NAMALWA (cell line): ENCODE results near the gene NEK2.
"Not testable (repeated sequence)": the region's sequence is repeated elsewhere in the genome, so short reads cannot be mapped to it uniquely, and the experiment has no call there.

ENCODE experiments used
- DNase-seq: peaks from one replicate; pipeline ENCODE4 v3.0.0-alpha.2; 2015; ENCODE audit warnings: low spot score

The NEK2 gene

DNA sequence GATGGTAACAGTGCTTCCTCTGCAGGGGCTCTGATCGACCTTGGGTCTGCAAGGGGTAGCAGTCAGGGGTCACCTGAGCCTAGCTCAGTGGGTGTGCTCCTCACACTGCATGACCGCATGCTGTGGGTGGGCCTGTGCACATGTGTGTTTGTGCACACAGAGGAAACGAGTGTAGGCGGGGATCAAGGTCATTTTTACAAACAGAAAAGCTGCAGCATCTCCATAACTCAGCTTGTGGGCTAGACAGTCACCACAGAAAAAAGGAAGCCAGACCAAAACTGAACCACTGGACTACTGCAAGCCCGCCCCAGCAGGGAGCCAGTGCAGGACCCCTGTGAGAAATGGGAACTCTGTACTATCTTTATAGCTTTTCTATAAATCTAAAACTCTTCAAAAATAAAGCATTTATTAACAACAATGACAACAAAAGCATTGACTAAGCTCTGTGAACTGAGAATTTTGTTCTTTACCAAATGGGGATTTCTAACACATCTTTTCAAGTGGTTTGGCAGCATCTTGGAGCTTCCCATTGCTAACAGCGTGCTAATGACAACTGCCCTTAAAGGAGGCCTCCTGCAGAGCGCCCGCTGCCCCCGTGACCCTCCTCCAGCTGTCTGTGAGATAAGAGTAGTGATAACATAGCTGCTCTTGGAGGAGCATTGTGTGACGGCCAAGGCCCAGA, 19.9 kb upstream of the NEK2 start:
- DNase-seq = no peak

DNA sequence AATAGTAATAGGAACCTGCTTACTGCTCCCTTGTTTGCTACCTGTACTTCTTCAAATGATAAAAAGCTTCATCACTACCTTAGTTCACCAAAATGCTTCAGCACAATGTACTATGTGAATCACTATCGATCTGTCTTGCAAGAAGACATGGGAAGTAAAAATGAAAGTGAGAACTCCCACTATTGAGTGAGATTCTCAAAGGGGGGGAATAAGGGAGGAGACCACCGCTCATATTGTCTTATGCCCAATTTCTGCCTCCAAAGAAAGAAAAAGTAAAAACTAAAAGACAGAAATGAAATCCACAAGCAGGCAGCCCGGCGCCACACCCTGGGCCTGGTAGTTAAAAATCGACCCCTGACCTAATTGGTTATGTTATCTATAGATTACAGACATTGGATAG, 18.5 kb upstream of the NEK2 start:
- DNase-seq = not testable (repeated sequence)

DNA sequence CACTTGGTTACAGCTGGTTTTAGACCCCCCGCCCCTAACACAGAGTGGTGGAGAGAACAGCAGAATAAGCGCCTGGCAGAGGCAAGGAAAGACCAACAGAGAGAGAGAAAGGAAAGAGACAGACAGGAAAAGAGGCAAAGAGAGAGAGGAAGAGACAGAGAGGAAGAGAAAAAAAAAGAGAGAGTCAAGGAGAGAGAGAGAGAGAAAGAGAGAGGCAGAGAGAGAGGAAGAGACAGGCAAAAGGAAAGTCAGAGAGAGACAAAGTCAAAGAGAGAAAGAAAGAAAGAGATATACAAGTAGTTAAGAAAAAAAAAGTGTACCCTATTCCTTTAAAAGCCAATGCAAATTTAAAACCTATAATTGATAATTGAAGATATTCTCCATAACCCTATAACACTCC, 13.0 kb upstream of the NEK2 start:
- DNase-seq = no peak

DNA sequence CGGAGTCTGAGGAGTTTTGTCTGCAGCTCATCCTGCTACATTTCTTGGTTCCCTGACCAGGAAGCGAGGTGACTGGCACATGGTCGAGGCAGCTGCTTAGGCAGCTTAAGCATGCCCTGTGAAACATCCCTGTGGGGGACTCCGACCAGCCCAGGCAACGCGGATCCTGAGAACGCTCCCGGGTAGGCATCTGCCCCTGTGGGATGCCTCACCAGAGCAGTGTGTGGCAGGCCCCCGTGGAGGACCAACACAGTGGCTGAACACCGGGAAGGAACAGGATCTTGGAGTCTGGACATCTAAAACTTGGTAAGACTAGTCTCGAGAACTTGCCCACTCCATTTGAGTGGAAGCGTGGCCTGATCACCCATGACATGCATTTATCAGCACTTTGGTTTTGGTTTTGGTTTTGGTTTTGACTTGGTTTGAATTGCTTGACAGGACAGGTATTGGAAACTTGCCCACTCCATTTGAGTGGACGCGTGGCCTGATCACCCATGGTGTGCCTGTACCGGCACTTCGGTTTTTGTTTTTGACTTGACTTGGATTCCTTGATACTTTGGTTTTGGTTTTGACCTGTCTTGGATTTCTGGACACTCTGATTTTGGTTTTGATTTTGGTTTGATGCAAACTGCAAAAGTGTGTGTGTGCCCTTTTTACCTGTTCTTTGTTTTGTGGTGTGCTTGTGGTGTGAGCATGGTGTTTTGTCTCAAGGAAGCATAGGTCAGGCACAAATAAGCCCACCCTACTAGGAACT, 12.2 kb upstream of the NEK2 start:
- DNase-seq = no peak

DNA sequence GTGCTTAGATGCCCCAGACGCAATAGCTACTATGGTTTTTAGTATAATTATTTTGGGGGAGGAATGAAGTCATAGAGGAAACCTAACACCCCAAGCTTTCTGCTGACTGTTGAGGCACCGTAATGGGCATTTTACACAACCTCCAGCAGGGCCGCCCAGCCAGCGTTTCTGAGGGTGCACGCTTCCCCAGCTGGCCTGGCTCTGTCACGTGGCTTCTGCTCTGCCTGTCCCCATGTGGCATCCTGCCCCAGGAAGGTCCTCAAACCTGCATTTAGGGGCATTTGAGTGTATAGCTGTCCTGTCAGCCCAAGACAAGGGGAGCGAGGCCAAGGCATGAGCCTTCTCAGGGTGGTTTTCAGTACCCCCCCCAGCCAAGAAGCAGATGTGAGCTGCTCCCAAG, 10.4 kb upstream of the NEK2 start:
- no peak for DNase-seq

DNA sequence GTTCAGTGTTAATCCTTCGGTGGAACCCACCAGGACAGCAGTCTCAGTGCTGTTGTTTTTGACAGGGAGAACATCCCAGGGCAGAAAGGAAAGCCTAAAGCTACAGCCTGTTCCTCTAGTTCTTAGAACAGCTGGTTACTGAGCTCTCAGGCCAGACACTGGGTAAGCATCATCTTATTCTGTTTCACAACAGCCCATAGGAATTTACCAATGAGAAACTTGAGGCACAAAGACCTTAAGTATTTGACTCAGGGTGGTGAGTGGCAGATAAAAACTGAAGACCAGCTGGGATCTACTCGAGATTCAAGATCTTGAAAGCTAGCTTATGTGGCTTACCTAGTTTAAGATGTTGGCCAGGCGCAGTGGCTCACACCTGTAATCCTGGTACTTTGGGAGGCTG, 9.4 kb upstream of the NEK2 start:
- no peak for DNase-seq

DNA sequence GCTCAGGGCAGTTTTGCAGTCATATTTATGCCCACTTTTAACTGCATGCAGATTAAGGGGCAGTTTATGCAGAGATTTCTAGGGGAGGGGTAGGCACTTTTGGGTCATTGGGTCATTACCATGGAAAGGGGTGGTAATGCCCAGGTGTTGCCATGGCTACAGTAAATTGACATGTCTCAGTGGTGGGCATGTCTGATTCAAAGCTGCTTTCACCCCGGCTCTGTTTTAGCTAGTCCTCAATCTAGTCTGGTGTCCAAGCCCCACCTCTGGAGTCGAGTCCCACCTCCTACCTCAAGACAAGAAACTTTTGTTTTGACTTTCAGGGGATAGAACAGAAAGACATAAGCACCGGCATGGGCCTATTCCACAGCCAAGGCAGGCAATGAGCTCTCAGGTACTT, 8.9 kb upstream of the NEK2 start:
- DNase-seq = no peak

DNA sequence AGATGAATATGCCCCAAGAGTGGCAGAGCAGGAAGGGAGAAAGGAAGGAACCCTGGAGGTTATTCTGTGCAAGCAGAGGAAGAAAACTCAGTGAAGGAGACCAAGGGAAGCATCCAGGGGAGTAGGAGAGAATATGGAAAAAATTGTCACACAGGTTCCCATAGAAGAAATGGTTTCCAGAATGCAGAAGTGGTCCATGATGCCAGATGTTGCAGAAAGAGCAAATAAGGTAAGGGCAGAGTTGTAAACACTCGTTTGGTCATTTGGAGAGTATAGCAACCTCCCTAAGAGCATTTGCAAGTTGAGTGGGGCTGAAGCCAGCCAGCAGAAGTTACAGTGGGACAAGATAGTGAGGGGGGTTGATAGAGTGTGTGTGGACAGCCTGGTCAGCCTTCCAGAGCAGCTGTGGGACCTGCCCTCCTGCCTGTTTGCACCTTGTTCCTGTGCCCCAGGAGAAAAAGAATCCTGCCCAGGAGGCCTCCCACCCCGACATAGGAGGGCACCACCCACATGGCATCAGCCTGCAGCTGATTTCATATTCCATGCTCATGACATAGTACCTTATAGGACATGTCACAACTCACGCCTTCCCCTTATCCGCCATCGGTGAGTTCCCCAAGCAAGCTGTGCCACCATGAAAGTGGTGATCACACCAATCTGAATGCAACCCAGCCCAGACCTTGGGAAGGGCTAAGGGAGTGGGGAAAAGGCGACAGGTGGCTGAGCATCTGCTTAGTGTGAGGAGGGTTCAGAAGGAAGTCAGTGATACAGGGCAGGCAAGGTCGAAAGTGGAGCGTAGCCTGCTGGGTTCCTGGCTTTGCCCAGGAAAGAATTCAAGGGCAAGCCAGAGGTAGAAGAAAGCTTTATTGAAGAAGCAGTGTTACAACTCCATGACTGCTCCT, 8.2 kb upstream of the NEK2 start:
- no peak for DNase-seq

DNA sequence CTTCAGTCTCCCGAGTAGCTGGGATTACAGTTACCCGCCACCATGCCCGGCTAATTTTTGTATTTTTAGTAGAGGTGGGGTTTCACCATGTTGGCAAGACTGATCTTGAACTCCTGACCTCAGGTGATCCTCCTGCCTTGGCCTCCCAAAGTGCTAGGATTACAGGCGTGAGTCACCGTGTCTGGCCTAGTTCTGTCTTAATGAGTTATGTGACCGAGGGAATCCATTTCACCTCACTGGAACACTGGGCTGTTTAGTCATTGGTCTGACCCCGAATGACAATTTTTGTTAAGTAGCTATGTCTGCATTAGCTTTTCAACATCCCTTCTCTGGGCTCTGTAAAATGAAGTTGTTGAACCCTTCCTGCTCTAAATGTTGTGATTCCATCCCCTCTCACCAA, 6.8 kb upstream of the NEK2 start:
- not testable (repeated sequence) for DNase-seq

DNA sequence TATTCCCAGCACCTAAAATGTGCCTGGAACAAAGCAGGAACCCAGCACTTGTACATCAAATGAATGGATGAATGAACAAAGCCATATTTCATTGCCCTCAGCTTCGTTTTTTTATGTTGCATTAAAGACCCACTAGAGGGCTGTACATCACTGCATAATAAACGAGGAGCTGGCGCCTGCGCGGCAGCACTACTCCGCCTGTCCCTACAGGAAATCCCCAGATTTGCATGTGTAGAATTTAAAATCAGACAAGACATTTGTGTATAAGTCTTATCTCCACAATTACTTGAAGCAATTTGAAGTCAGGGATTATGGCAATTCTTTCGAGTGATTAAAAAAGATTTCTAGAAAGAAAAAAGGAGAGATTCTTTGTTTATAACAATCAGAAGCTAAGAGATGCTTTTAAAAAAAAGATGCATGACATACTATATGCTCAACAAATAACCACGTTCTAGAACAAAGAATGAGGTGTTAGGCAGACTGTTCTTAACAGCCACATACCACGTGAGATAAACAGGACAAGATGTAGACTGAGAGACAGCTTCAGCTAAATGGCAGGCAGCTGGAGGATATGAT, 5.4 kb upstream of the NEK2 start:
- DNase-seq = peak; percentile 93

DNA sequence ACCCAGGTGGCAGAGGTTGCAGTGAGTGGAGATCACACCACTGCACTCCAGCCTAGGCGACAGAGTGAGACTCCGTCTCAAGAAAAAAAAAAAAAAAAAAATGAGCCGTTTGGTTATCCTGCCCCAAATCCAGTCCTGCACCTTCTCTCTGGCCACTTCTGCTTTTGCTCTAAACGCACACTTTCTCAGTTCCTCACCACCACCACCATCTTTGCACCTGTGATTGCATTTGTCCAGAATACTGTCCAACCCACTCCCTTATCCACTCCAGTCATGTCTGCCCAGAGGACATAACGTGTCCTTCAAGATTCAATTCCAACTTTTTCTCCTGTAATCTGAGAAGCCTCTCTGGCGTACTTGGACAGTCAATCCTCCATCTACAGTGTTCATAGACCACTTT, 2.2 kb upstream of the NEK2 start:
- peak; percentile 46 for DNase-seq

DNA sequence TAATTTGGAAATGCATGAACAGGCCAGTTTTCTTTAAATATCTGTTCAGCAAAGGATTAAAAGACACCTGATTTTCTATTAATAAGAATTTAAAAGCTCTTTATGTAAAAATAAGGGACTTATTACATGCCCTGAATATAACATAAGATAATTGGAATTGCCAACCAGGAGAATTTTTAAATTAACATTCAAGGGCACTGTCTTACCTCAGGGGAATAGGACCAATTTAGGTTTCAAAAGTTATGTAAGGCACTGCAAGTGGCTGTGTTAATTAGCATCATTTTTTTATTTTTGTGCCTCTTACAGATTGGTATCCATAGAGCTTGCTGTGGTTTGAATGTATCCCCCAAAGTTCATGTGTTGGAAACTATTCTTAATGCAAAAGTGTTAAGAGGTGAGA, 1.3 kb upstream of the NEK2 start:
- DNase-seq = no peak

DNA sequence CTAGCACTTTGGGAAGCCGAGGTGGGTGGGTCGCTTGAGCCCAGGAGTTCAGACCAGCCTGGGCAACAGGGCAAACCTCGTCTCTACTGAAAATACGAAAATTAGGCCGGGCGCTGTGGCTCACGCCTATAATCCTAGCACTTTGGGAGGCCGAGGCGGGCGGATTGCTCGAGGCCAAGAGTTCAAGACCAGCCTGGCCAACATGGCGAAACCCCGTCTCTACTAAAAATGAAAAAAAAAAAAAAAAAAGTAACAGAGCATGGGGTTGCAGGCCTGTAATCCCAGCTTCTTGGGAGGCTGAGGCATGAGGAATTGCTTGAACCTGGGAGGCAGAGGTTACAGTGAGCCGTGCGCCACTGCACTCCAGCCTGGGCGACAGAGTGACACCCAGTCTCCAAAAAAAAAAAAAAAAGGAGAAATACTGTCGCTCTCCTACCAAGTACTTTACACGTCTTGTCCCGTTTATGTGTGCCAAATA, 724 bp upstream of the NEK2 start:
- no peak for DNase-seq

DNA sequence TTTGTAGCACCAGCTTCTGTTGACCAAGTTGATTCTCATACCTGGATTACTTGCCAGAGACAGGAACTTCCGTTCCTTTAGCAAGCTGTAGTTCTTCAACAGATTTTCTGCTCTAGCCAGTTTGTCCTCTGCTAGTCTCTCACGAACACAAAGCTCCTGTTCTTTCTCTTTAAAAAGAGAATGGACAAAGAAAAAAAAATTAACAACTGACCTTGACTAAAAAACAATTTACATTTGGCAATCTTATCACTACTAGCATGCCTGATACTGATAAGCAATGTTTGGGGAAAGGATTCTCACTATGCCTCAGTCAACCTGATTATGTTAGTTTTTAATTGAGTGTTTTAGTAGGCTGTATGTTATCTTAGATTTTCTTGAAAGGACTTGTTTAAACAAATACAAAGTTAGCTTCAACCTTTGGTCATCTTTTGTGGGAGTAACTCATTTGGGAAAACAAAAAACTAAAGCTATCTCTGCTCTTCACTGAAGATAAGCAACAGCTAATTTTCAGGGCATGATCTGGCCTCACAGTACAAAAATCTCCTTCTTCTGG, 8.3 kb downstream of the NEK2 start:
- no peak for DNase-seq

DNA sequence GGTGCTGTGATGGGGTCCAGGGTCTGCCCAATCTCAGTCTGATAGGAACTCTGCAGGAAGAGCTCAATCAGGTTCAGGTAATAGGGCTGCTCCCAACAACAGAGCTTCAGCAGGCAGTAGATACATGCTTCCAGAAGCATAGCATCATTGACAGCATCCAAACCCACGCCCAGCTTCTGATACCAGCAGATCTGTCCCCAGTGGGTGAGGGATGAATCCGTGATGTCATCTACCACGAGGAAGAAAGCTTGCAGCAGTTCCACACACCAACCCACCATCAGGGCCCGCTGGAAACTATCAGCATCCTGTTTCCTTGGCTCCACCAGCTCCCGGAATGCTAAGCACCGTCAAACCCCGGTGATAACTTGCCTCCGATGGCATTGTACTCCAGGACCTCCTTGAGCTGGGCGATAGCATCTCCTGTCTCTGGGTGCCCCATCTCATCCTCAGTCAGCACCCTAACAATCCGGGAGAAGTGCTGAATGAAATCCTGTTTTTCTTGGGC, 14.7 kb downstream of the NEK2 start:
- no peak for DNase-seq

DNA sequence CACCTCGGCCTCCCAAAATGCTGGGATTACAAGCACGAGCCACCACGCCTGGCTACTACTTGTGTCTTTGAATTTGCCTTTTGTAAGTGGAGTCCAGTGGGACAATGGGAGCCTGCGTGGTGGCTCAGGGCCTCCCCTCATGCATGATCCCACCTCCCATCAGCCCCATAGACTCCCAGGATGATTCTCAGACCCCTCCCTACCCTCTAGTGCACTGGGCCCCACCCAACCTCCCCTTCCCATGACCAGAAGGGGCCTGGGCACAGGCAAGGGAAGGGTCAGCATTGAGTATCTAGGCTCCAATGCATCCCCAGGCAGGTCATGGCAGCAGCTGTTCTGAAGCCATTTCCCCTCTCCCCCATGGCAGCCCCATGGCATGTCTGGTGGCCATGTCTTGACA, 18.7 kb downstream of the NEK2 start:
- DNase-seq = no peak

DNA sequence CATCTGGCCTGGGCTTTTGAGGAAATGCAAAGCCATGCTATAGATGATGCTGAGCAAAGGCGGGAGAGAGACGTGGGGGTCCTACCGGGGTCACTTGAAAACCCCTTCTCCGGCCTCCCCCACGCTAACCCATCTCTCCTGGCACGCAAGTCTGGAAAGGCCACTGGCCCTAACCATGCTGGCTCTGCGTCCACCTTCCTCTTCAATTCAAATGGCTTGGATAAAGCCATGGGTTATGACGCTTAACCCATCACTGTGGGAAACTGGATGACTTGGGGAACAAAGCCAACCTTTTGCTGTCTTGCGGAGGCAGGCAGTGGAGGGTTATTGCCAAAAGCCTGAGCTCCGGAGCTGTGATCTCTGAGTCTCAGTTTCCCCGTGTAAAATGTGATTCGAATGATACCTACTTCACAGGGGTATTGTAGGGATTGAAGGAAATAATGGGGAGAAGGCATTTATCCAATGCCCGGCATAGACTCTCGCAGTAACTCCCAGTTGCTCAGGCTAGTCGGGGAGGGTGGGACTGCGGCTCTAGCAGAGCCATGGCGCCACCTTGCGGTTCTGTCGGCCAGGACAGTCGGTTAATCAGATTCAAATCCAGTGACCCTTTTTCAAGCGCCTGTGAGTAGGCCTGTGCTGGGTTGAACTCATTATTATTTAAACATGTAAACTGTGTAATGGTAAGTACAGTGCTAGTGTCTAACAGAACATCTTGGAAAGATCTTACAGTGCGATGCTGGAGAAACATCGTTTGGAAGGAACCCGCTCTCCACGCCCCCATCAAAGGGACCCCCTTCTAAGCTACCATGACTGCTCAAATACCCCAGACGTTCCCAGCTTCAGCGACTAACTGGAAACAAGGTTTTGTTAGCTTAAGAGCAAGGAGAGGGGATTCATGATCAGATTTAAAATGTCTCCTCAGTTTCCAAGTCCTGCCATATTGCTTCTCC, 20.3 kb downstream of the NEK2 start:
- DNase-seq = peak; percentile 84

DNA sequence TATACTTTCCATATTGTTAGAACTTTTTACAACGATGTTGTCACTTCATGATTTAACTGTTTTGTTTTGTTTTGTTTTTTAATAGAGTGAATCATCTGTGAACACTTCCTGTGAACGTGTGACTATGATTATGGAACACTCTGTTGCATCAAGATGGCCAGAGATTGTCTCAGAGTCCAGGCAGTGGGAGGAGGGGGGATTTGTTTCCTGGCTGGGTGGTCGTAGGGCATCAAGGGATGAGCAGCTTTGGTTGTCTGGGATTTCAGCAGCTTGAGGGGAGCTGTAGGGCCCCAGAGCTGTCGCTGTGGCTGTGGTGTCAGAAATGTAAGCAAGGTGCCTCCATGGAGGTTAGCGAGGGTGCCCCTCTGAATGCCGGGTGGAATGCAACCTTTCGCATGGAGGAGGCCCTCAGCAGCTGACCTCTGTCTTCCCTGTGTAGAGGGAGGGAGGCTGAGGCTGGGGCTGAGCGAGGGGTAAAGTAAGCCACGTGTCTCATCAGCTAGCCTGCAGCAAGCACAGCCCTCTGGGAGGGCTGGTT, 21.4 kb downstream of the NEK2 start:
- DNase-seq = no peak

DNA sequence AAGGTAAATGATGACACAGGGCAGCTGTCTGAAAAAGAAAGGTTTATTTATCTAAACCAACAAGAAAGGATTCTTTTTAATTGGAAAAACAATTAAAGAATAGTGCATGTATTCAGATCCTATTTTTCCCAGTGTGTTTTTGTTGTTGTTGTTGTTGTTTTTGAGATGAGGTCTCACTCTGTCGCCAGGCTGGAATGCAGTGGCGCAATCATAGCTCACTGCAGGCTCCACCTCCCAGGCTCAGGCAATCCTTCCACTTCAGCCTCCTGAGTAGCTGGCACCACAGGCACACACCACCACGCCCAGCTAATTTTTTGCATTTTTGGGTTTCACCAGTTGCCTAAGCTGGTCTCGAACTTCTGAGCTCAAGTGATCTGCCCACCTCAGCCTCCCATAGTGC, 22.1 kb downstream of the NEK2 start:
- no peak for DNase-seq

DNA sequence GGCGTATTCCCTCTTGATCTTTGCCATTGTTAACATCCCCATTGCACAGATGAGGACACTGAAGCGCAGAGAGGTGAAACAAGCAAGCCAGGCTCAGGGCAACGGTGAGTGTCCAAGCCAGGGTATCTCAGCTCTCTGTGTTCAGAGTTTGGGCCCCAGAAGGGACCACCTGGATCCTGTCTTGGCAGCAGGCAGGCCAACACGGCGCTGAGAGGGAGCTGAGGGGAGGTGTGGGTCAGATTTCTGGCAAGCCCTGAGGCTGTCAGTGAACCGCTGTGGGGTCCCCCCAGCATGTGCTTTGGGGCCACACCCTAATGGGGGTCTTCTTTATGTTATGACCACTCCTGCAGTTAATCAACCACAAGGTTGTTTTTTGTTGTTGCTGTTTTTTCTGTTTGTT, 23.1 kb downstream of the NEK2 start:
- no peak for DNase-seq
